Naive thymus-derived CD4-positive, alpha-beta T cell (primary cell): ENCODE results near the gene PTPRT. TPM values are rescaled to one million over a fixed set of nuclear protein-coding genes. Genes with fewer than 3 reads are reported as not detected.

Experiments used
- ATAC-seq: fragments of 150-1000 bp; cut with Tn5 transposase; 2 replicates; pipeline ENCODE4 v1.10.0; 2021; ENCODE audit warnings: mild to moderate bottlenecking, moderate library complexity
- CTCF ChIA-PET: fragments of 350-600 bp; sonication (Branson Sonifier 250); formaldehyde crosslinking; loops from one replicate; lab custom pipeline; 2021; ENCODE audit warnings: antibody characterized with exemption; lab: Charles Lee
- POLR2A ChIA-PET: fragments of 350-600 bp; sonication (Branson Sonifier 250); formaldehyde crosslinking; loops from one replicate; lab custom pipeline; 2021; ENCODE audit warnings: antibody characterized with exemption, inconsistent platforms; lab: Charles Lee
- DNase-seq, 9 donors: peaks; one replicate each; pipeline versions ENCODE4 v3.0.0 to v3.0.0-alpha.2; 2020 to 2022; ENCODE audit warnings: mixed read lengths in 1 of 9
- H3K27ac ChIP-seq: one replicate; pipeline ENCODE4 v1.7.0; 2013; ENCODE audit warnings: mild to moderate bottlenecking, low read depth, low read length, moderate library complexity
- H3K27me3 ChIP-seq, 2 donors: one replicate each; pipeline ENCODE4 v1.7.0; 2013; ENCODE audit warnings: low read length in 2 of 2, mild to moderate bottlenecking in 2 of 2, moderate library complexity in 2 of 2; ENCODE audit not compliant: control insufficient read depth in 2 of 2, insufficient read depth in 2 of 2
- H3K36me3 ChIP-seq, 3 experiments: 1 replicate in 2 of 3; 2 replicates in 1 of 3; pipeline ENCODE4 v1.7.0; 2013; ENCODE audit warnings: low read length in 3 of 3, mild to moderate bottlenecking in 3 of 3, moderate library complexity in 1 of 3; ENCODE audit not compliant: insufficient read depth in 3 of 3, control insufficient read depth in 2 of 3
- H3K4me1 ChIP-seq, 2 donors: one replicate each; pipeline ENCODE4 v1.7.0; 2013; ENCODE audit warnings: low read length in 2 of 2, mild to moderate bottlenecking in 2 of 2, moderate library complexity in 1 of 2; ENCODE audit not compliant: control insufficient read depth in 2 of 2, insufficient read depth in 2 of 2
- H3K4me3 ChIP-seq: 2 replicates; pipeline ENCODE4 v1.7.0; 2013; ENCODE audit warnings: mild to moderate bottlenecking, low read length
- H3K9me3 ChIP-seq, 3 experiments: 1 replicate in 2 of 3; 2 replicates in 1 of 3; pipeline ENCODE4 v1.7.0; 2013; ENCODE audit warnings: low read length in 3 of 3; ENCODE audit not compliant: control insufficient read depth in 2 of 3
- H3K27ac Mint-ChIP-seq, 9 donors: one replicate each; pipeline ENCODE4 v1.8.0; 2020 to 2022; ENCODE audit warnings: mixed read lengths in 9 of 9, mild to moderate bottlenecking in 8 of 9, moderate library complexity in 5 of 9, inconsistent platforms in 2 of 9
- H3K27me3 Mint-ChIP-seq, 5 donors: one replicate each; pipeline ENCODE4 v1.8.0; 2021 to 2022; ENCODE audit warnings: mixed read lengths in 5 of 5, mild to moderate bottlenecking in 1 of 5
- H3K36me3 Mint-ChIP-seq, 5 donors: one replicate each; pipeline ENCODE4 v1.8.0; 2020 to 2022; ENCODE audit warnings: mixed read lengths in 5 of 5, mild to moderate bottlenecking in 3 of 5, inconsistent platforms in 1 of 5
- H3K4me1 Mint-ChIP-seq, 7 donors: one replicate each; pipeline ENCODE4 v1.8.0; 2020 to 2022; ENCODE audit warnings: mixed read lengths in 7 of 7, mild to moderate bottlenecking in 3 of 7, inconsistent platforms in 1 of 7
- H3K4me3 Mint-ChIP-seq, 10 donors: one replicate each; pipeline ENCODE4 v1.8.0; 2020 to 2022; ENCODE audit warnings: mild to moderate bottlenecking in 10 of 10, mixed read lengths in 10 of 10, moderate library complexity in 6 of 10, inconsistent platforms in 2 of 10
- H3K9me3 Mint-ChIP-seq, 11 donors: one replicate each; pipeline ENCODE4 v1.8.0; 2020 to 2022; ENCODE audit warnings: mixed read lengths in 11 of 11, mild to moderate bottlenecking in 4 of 11, inconsistent platforms in 1 of 11, moderate library complexity in 1 of 11
- intact Hi-C, 2 donors: fragments of 100-400 bp; cut with micrococcal nuclease; formaldehyde crosslinking; loops; one replicate each; pipeline ENCODE4 v1.15.1; 2023
- polyA plus RNA-seq, 2 donors: library from polyadenylated mRNA; unstranded; fragments of 300-500 nt; fragmentation: Illumina TruSeq; gene quantifications; one replicate each; pipeline ENCODE4 v1.2.3, GENCODE V29; 2021
- total RNA-seq, 6 experiments: library from RNA in 5 of 6; stranded (reverse) in 5 of 6; gene quantifications; 1 replicate in 5 of 6; 2 replicates in 1 of 6; pipeline ENCODE4 v1.2.3 and lab custom pipeline; 2021 to 2026

The PTPRT gene
- total and polyA plus RNA-seq, 7 experiments from 2014 or later, result not detected

DNA sequence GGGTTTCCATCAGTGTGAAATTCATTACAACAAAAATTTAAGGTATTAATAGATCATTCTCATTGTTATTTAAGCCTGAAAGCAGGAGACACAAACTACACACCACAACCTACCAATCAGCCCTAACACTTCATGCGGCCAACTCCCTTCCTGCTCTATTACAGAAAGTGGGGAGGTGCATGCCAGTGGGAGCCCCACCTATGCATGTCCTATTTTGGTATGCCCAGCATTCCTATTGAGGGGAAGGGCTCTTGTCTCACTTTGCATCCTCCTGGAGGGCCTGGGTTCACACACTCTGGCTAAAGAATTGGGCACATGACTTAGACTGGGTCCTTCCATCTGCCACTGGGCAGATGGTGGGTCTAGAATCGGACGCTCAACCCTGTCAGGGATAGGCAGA lies 450.0 kb downstream of the PTPRT start:
- no peak overlapping the region for H3K4me3 Mint-ChIP-seq
- CTCF ChIA-PET, result no interaction called here
- Histone ChIP-seq H3K27ac (no peak overlapping the region), H3K36me3 (no peaks in the 10 kb centered on the region), H3K4me3 (no peak overlapping the region), H3K27me3 (no peaks in the 10 kb centered on the region), H3K9me3 (no peaks in the 10 kb centered on the region), H3K4me1 (no peaks in the 10 kb centered on the region)
- intact Hi-C loops, result no loop called here
- peaks cover 0 to 17% (median 10%) of the 10 kb centered on the region in 5 donors for H3K27me3 Mint-ChIP-seq
- no peak overlapping the region for H3K27ac Mint-ChIP-seq
- H3K36me3 Mint-ChIP-seq, result no peaks in the 10 kb centered on the region
- peaks cover 0 to 25% (median 10%) of the 10 kb centered on the region in 11 donors for H3K9me3 Mint-ChIP-seq
- DNase-seq (no peak), ATAC-seq (no peak)
- POLR2A ChIA-PET, result no interaction called here
- no peaks in the 10 kb centered on the region for H3K4me1 Mint-ChIP-seq

DNA sequence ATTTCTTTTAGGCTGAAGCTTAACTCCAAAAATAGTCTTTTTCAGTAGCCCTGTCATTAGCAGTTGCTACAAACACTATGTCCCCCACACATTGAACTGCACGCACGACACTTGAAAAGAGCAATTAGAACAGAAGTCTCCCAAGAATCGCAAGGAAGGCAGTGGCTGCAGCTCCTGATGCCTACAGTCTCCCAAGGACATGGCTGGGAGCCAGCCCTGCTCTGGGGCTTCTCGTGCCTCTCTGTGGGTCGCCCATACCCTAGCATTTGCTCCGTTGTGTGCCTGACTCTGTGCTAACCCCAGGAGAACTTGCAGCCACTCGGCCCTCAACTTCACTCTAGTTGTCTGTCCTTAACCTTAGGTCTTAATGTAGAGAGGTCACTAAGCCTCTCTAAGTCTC lies 454.2 kb downstream of the PTPRT start:
- H3K4me3 ChIP-seq, result no peak overlapping the region
- H3K9me3 Mint-ChIP-seq, result peaks cover 3 to 15% (median 7%) of the 10 kb centered on the region in 11 donors
- no peaks in the 10 kb centered on the region for H3K4me1 Mint-ChIP-seq
- ChIA-PET POLR2A (no interaction called here), CTCF (no interaction called here)
- H3K27ac Mint-ChIP-seq, result no peak overlapping the region
- no peak overlapping the region for H3K4me3 Mint-ChIP-seq
- DNase-seq (no peak), ATAC-seq (no peak)
- H3K9me3 ChIP-seq, result no peaks in the 10 kb centered on the region
- no peaks in the 10 kb centered on the region for H3K36me3 Mint-ChIP-seq
- H3K27me3 ChIP-seq, result no peaks in the 10 kb centered on the region
- H3K36me3 ChIP-seq, result no peaks in the 10 kb centered on the region
- no peak overlapping the region for H3K27ac ChIP-seq
- H3K4me1 ChIP-seq, result no peaks in the 10 kb centered on the region
- intact Hi-C loops, result no loop called here
- H3K27me3 Mint-ChIP-seq, result peaks cover 0 to 17% (median 10%) of the 10 kb centered on the region in 5 donors

DNA sequence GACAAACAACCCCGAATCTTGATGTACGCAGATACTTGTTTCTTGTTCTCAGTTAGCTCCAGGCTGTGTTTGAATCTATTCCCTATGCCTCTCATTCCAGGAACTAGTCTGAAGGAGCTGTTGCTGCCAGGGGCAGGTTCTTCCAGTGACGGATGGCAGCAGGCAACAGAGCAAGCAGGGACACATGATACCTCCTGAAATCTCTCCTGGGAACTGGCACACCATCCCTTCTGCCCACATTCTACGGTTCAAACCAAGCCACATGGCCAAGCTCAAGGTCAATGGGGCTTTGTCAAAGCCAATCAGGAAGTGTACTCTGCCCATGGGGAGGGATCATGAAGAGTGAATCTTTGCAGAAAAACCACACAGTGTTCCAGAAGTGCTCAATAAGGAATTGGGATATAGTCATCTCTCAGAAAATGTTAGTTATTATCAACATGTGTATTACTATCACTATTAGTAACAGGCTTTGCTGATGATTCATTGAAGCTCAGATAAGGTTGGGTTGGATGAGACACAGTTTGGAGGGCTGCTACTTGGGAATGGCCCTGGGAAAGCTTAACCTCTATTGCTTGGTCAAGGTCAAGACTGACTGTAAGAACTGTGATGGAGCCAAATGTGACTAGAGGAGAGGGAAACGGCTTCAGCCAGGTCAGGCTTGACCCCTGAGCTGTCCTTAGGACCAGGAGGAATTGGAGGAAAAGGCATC lies 454.9 kb downstream of the PTPRT start:
- H3K9me3 Mint-ChIP-seq, result peaks cover 3 to 15% (median 7%) of the 10 kb centered on the region in 11 donors
- CTCF ChIA-PET, result no interaction called here
- Histone ChIP-seq H3K4me3 (no peak overlapping the region), H3K36me3 (no peaks in the 10 kb centered on the region), H3K27me3 (no peaks in the 10 kb centered on the region), H3K27ac (no peak overlapping the region), H3K9me3 (no peaks in the 10 kb centered on the region), H3K4me1 (no peaks in the 10 kb centered on the region)
- ATAC-seq, result no peak
- H3K27me3 Mint-ChIP-seq, result peaks cover 0 to 17% (median 10%) of the 10 kb centered on the region in 5 donors
- DNase-seq, result no peak
- intact Hi-C loops, result no loop called here
- H3K27ac Mint-ChIP-seq, result no peak overlapping the region
- POLR2A ChIA-PET, result no interaction called here
- no peak overlapping the region for H3K4me3 Mint-ChIP-seq
- no peaks in the 10 kb centered on the region for H3K4me1 Mint-ChIP-seq
- no peaks in the 10 kb centered on the region for H3K36me3 Mint-ChIP-seq

DNA sequence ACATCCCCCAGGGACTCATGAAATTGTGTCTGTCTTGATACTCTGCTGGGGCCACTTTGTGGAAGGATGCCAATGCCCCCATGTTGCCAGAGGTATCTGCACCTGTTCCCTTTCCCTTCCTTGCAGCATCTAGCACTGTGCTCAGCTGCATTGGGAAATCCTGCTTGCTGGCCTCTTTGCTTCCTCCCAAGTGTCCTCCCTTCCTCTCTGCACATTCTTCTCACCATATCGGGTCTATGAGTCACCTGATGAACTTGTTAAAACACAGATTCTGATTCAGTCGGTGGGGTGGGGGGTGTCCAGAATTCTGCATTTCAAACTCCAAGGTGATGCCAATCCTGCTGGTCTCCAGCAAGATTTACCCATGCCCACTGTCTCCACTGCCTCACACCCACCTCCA lies 467.8 kb downstream of the PTPRT start:
- POLR2A ChIA-PET, result no interaction called here
- no peak overlapping the region for H3K4me3 ChIP-seq
- Mint-ChIP-seq H3K27me3 (no peaks in the 10 kb centered on the region), H3K4me1 (no peaks in the 10 kb centered on the region), H3K27ac (no peak overlapping the region), H3K9me3 (peaks cover 0 to 6% (median 4%) of the 10 kb centered on the region in 11 donors), H3K4me3 (no peak overlapping the region), H3K36me3 (no peaks in the 10 kb centered on the region)
- no peaks in the 10 kb centered on the region for H3K36me3 ChIP-seq
- no peak overlapping the region for H3K27ac ChIP-seq
- ATAC-seq, result no peak
- no peak for DNase-seq
- intact Hi-C loops, result no loop called here
- no peaks in the 10 kb centered on the region for H3K4me1 ChIP-seq
- CTCF ChIA-PET, result no interaction called here
- H3K27me3 ChIP-seq, result no peaks in the 10 kb centered on the region
- no peaks in the 10 kb centered on the region for H3K9me3 ChIP-seq

DNA sequence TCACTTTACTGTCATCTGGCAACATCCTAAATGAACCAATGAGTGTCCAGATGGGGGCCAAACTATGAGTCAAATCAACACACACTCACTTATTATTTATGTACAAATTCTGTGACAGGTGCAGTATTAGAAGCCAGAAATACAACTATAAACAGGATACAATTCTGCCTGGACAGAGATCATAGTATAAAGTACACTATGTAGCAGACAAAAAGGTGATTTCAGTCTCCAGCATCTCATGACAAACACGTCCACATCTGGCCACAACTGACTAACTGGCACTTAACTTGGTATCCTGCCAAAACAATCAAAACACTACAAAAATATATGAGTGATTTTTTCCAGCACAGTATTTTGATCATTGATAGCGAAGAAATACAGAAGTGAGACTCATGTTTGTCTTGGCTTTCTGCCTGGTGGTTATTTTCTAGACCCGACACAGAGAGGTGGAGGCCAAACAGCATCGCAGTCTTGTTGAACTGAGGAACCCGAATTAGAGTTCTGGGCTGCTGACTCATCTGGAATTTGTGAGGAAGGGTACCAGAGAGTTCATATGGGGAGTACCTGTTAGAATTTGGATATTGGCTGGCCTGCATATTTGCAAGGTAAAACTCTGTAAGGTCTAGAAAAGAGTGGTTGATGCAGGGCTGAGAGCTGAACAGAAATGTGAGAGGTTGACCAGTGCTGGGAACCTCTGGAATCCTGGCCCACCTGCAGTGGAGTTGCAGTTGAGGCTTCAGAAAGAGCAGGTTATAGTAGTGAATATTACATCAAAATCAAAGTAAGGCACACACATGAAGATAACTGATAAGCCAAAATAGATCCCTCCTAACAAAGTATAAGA lies 475.2 kb downstream of the PTPRT start:
- Histone ChIP-seq H3K36me3 (no peaks in the 10 kb centered on the region), H3K27ac (no peak overlapping the region), H3K4me1 (no peaks in the 10 kb centered on the region), H3K4me3 (no peak overlapping the region), H3K9me3 (peaks cover 0 to 16% (median 0%) of the 10 kb centered on the region in 3 experiments), H3K27me3 (no peaks in the 10 kb centered on the region)
- Mint-ChIP-seq H3K27me3 (peaks cover 0 to 5% (median 0%) of the 10 kb centered on the region in 5 donors), H3K4me3 (no peak overlapping the region), H3K4me1 (no peaks in the 10 kb centered on the region), H3K9me3 (peaks cover 0 to 32% (median 12%) of the 10 kb centered on the region in 11 donors), H3K27ac (no peak overlapping the region), H3K36me3 (peaks cover 0 to 2% (median 0%) of the 10 kb centered on the region in 5 donors)
- POLR2A ChIA-PET, result no interaction called here
- CTCF ChIA-PET, result interaction anchor here (0.6 kb wide), 1 partner anchor 40 kb away, joined by 3 read pairs; no protein-coding TSS in a partner anchor
- DNase-seq (no peak), ATAC-seq (no peak)
- intact Hi-C loops, result no loop called here

DNA sequence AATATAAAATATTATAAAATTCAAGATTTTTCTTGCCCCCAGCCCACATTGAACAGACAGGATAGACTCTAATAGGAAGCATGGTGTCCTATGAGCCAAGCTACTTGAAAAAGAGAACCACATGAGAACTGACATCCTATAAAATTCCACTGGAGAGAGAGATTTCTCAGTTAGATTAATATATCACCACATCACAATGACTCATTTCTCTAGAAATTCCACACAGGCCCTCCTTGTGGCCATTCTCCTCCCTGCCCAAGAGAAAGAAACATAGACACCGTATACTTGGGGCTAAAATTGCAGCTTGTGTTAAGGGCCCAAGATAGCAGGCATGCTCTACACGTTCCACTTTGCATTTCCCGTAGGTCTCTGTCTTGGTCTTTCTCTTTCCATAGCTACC lies 481.4 kb downstream of the PTPRT start:
- H3K9me3 ChIP-seq, result peaks cover 0 to 17% (median 0%) of the 10 kb centered on the region in 3 experiments
- no peaks in the 10 kb centered on the region for H3K4me1 ChIP-seq
- no peak for DNase-seq
- Mint-ChIP-seq H3K4me1 (no peaks in the 10 kb centered on the region), H3K36me3 (peaks cover 0 to 4% (median 0%) of the 10 kb centered on the region in 5 donors), H3K4me3 (no peak overlapping the region), H3K27ac (no peak overlapping the region), H3K27me3 (peaks cover 0 to 8% (median 5%) of the 10 kb centered on the region in 5 donors), H3K9me3 (peaks cover 4 to 41% (median 17%) of the 10 kb centered on the region in 11 donors)
- H3K27me3 ChIP-seq, result no peaks in the 10 kb centered on the region
- no peak for ATAC-seq
- ChIA-PET POLR2A (no interaction called here), CTCF (no interaction called here)
- no peak overlapping the region for H3K4me3 ChIP-seq
- H3K36me3 ChIP-seq, result no peaks in the 10 kb centered on the region
- intact Hi-C loops, result no loop called here
- H3K27ac ChIP-seq, result no peak overlapping the region
